ENCODE data around the gene SEC62. TPM values are rescaled to one million over a fixed set of nuclear protein-coding genes. Genes with fewer than 3 reads are reported as not detected.

SEC62 gene
- total RNA-seq, 1 donor, result 63.8 TPM

Other genes starting within 250 kb of the SEC62 start
- gene TERC, start 201.7 kb upstream of the SEC62 start, total RNA-seq, result 382 TPM
- not detected for gene ACTRT3, start 197.2 kb upstream of the SEC62 start, total RNA-seq
- gene MYNN, start 193.4 kb upstream of the SEC62 start, total RNA-seq, result 36.6 TPM
- gene LRRIQ4, start 153.9 kb upstream of the SEC62 start, total RNA-seq, result not detected
- 0.73 TPM for gene LRRC34, start 153.9 kb upstream of the SEC62 start, total RNA-seq
- gene LRRC31, start 96.9 kb upstream of the SEC62 start, total RNA-seq, result not detected
- gene SAMD7, start 55.2 kb upstream of the SEC62 start, total RNA-seq, result not detected
- gene GPR160, start 71.2 kb downstream of the SEC62 start, total RNA-seq, result 19.9 TPM
- gene PHC3, start 214.9 kb downstream of the SEC62 start, total RNA-seq, result 152 TPM